GM18508 (cell line): Measurements from ENCODE around the gene TXNDC11.

Experiments used
- ATAC-seq: cut with Tn5 transposase; IDR thresholded peaks from one replicate; pipeline ENCODE4 v1.9.1; 2021; ENCODE audit warnings: moderate number of reproducible peaks; ENCODE audit not compliant: insufficient read depth, unreplicated experiment

The TXNDC11 gene

GRCh38 chr16:11676799-11677198, 65.9 kb downstream of the TXNDC11 start:
- no peak for ATAC-seq

- ATAC-seq, result no peak
Observed at GRCh38 chr16:11675561-11676511, 66.8 kb downstream of the TXNDC11 start.

GRCh38 chr16:11674818-11675560, 67.7 kb downstream of the TXNDC11 start:
- ATAC-seq, result no peak

- no peak for ATAC-seq
Observed at GRCh38 chr16:11674001-11674817, 68.4 kb downstream of the TXNDC11 start.

GRCh38 chr16:11673091-11674000, 69.3 kb downstream of the TXNDC11 start:
- no peak for ATAC-seq

GRCh38 chr16:11672206-11673090, 70.2 kb downstream of the TXNDC11 start:
- ATAC-seq, result no peak

GRCh38 chr16:11671676-11672075, 71.0 kb downstream of the TXNDC11 start:
- ATAC-seq, result no peak

DNA sequence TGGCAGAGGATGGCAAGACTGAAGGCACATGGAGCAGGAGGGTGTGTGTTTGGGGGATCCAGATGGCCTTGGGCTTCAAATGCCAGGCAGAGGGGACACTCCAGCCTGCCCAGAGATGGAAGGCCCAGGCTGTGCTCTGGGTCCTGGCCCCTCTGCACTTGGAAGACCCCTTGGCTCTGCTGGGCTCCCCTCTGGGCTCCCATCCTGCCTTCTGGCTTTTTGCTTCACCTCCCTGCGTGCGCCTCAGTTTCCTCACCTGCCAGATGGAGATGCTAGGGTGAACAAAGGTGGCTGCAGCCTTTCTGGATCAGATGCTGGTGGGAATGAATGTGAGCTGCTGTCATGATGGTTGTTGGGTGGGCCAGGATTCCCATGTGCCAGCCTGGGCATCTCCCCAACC, 71.4 kb downstream of the TXNDC11 start:
- no peak for ATAC-seq

DNA sequence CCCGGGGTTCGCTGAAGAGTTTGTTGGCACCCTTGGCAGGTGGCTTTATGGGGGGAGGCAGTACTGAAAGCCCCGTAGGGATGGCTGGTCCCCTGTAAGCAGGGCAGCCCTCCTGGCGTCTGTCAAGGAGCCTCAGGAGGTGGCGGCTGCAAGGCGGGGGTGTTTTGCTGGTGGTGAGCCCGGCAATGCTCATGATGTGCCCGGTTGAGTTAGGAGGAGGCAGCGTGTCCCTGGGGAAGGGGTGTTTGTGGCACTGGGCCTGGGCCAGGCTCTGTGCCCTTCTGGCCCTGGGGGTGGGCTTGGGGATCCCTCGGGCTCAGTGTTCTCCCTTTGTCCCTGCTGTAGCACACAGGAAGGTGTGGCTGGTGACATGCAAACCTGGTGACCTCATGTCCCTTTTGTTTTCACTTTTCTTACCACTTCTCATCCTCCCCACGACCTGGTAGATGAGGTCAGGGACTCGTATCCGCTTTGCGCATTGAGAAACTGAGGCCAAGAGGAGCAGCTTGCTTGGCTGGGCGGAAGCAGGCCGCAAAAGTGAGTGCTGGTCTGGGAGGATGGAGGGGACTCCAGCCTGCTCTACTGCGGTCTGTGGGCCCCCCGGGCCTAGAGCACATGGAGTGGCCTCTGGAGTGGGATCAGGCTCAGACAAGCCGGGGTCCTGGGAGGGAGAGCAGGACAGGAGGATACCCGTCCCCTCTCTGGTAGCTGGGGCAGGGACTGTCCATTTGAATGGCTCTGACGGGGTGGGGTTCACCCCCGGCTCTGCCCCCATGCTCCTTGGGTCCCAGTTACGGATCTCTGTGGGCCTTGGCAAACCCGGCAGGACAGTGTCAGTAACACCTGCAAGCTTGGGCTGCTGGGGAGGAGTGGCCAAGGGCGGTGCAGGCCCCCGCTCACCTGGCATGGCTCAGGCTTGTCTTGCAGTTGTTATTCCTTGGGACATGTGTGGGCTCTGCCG, 72.2 kb downstream of the TXNDC11 start:
- ATAC-seq, result no peak

GRCh38 chr16:11669380-11670146, 73.1 kb downstream of the TXNDC11 start:
- ATAC-seq, result no peak

GRCh38 chr16:11668623-11669379, 73.9 kb downstream of the TXNDC11 start:
- no peak for ATAC-seq

- no peak for ATAC-seq
Observed at GRCh38 chr16:11667824-11668622, 74.6 kb downstream of the TXNDC11 start, which contains the start of gene SNN. Gene SNN (plus strand): TSS chr16:11668455. CDS start chr16:11676060, 7,605 bp downstream.

DNA sequence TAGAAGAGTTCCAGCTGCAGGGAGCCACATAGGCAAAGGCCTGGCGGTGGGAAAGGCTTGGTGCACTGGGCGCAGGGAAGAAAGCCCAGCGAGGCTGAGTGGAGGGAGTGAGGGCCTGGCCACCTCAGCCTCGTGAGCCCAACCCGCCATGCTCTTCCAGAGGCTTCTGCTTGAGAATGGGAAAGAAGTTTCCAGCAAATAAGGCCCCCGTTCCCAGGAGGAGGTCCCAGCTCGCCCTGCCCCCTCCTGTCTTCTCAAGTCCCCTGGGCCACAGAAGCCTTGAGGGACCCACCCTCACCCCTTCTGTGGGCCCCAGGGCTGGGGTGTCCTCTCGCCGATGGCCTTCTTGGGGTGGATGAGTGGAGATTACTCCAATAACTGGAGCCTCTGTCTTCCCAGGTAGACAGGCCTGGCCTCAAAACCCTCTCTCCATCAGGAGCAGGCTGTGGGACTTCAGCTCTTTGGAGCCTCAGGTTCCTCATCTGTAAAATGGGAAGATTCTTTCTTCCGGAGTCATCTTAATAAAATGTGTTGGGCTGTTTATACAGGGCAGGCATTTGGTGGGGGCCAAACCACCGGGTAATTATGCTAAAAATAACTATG, 75.3 kb downstream of the TXNDC11 start:
- ATAC-seq, result no peak

DNA sequence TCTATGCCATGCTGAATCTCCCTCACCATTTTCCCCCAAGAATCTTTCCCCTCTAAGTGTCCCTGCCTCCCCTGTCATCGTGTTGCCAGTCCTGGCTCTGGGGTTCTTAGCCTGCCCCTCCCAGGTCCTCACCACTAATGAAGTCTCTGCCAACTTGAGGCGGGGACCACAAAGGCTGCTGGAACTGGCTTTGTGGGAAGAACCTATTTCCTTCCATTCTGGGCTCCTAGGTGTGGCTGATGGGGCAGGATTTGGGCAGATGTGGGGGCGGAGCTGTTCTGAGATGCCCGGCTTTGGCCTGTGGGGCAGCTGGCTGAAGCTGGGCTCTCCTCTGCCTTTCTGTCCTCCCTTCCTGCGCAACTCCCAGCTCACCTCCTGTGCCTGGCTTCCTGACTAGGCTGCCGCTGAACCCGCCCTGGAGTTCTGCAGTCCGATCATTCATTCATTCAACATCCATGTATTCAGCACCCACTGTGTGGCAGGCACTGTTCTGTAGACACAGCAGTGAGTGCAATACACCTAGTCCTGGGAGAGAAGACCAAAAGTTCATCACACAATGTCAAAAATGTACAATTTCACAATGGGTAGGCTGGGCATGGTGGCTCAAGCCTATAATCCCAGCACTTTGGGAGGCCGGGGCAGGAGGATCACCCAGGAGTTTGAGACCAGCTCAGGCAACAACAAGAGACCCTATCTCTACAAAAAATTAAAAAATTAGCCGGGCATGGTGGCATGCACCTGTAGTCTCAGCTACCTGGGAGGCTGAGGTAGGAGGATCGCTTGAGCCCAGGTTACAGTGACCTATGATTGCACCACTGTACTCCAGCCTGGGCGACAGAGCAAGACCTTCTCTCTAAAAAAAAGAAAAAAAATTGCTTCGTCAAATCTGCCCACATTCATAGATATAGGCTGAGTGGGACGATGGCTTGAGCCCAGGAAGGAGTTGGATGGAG, 76.3 kb downstream of the TXNDC11 start:
- no peak for ATAC-seq
